Measurements from ENCODE around the gene TMCC1.

- TF ChIP-seq CTCF (IDR thresholded peaks at IDR 0.05) (no peak), EP300 (IDR thresholded peaks at IDR 0.05; ENCODE audit: low read depth) (no peak), POLR2A (IDR thresholded peaks at IDR 0.05) (no peak), POLR2AphosphoS5 (IDR thresholded peaks at IDR 0.05) (no peak)
Measured at GRCh38 chr3:129662191-129662608, 231.3 kb downstream of the TMCC1 start.

All from transverse colon (tissue), 4 donors.